K562 (cell line): ENCODE measurements around the gene RAG2. TPM values are rescaled to one million over a fixed set of nuclear protein-coding genes. Genes with fewer than 3 reads are reported as not detected.

ENCODE experiments used
- ELF1 ChIP-seq: fragments of 200-800 bp; sonication (Bioruptor generic); IDR thresholded peaks from 2 replicates; pipeline ENCODE4 v1.6.1; 2016; ENCODE audit warnings: missing genetic modification characterization, missing compliant biosample characterization
- ESRRA ChIP-seq: fragments of 450-650 bp; IDR thresholded peaks from 2 replicates; pipeline ENCODE4 v1.6.1; 2014; ENCODE audit warnings: low read depth, mild to moderate bottlenecking, moderate library complexity, borderline replicate concordance
- EZH2 ChIP-seq: IDR thresholded peaks from 2 replicates; pipeline ENCODE4 v1.6.1; 2012; ENCODE audit warnings: low read depth, mild to moderate bottlenecking, inconsistent platforms, low read length, borderline replicate concordance
- HNRNPH1 ChIP-seq: fragments of 200-400 bp; formaldehyde crosslinking; optimal IDR thresholded peaks from 2 replicates; pipeline ENCODE3; 2017; ENCODE audit warnings: low read depth, mild to moderate bottlenecking, low read length, moderate library complexity
- PHF21A ChIP-seq: fragments of 450-650 bp; IDR thresholded peaks from 2 replicates; pipeline ENCODE4 v1.6.1; 2017; ENCODE audit warnings: low read depth, borderline replicate concordance
- SMARCE1 ChIP-seq: fragments of 450-650 bp; IDR thresholded peaks from 2 replicates; pipeline ENCODE4 v1.7.1; 2016; ENCODE audit warnings: mild to moderate bottlenecking
- SREBF2 ChIP-seq: sonication (generic); formaldehyde crosslinking; IDR thresholded peaks from 2 replicates; pipeline ENCODE4 v1.4.0; 2020; ENCODE audit warnings: mild to moderate bottlenecking, missing genetic modification reagents
- TBP ChIP-seq: optimal IDR thresholded peaks from 2 replicates; pipeline ENCODE3; 2011; ENCODE audit warnings: low read depth, low read length, improper control_type of control experiment
- YBX1 ChIP-seq: fragments of 450-650 bp; IDR thresholded peaks from 2 replicates; pipeline ENCODE4 v1.7.1; 2016; ENCODE audit warnings: mild to moderate bottlenecking
- ZKSCAN3 ChIP-seq: fragments of 250-450 bp; sonication (Bioruptor Pico); IDR thresholded peaks from 2 replicates; pipeline ENCODE4 v1.4.0; 2020
- ZNF143 ChIP-seq: sonication (generic); formaldehyde crosslinking; IDR thresholded peaks from 2 replicates; pipeline ENCODE4 v1.9.0; 2022; ENCODE audit warnings: mild to moderate bottlenecking, missing genetic modification reagents
- ZNF239 ChIP-seq: fragments of 250-450 bp; sonication (Bioruptor Pico); IDR thresholded peaks from 2 replicates; pipeline ENCODE4 v1.4.0; 2020; ENCODE audit warnings: mild to moderate bottlenecking
- polyA plus RNA-seq, 8 experiments: library from polyadenylated mRNA; depleted of rRNA in 4 of 8; stranded (reverse) in 5 of 8; unstranded in 3 of 8; fragments of >200 nt; fragmentation: Nextera tagmentation in 2 of 8; fragmentation: Illumina TruSeq in 1 of 8; extraction: Ambion mirVana in 2 of 8; extraction: Trizol in 1 of 8; gene quantifications; 2 replicates each; pipeline versions ENCODE4 v1.2.1 to v1.2.3, GENCODE V29; 2011 to 2014; ENCODE audit warnings: inconsistent platforms in 1 of 8, missing spikeins in 1 of 8
- total RNA-seq, 7 experiments: library from RNA; depleted of rRNA in 6 of 7; stranded (reverse); fragments of >200 nt in 6 of 7; fragmentation: Illumina TruSeq in 2 of 7; extraction: Trizol in 2 of 7; gene quantifications; 2 replicates each; pipeline versions ENCODE4 v1.2.1 to v1.2.3, GENCODE V29; 2011 to 2021; ENCODE audit warnings: low replicate concordance in 1 of 7
- TF ChIP-seq, protein P1 (sequence below): fragments of 250-450 bp; sonication (Bioruptor Pico); IDR thresholded peaks from 2 replicates; pipeline ENCODE4 v1.5.0; 2022; ENCODE audit warnings: mild to moderate bottlenecking
- TF ChIP-seq, protein P2 (sequence below): fragments of 200-800 bp; sonication (Bioruptor generic); IDR thresholded peaks from 2 replicates; pipeline ENCODE4 v1.6.1; 2017; ENCODE audit warnings: missing genetic modification characterization, missing compliant biosample characterization
- TF ChIP-seq, protein P3 (sequence below): fragments of 450-650 bp; formaldehyde crosslinking; IDR thresholded peaks from 2 replicates; pipeline ENCODE4 v1.4.0; 2022; ENCODE audit warnings: mild to moderate bottlenecking, moderate library complexity
- TF ChIP-seq, protein P4 (sequence below): sonication (generic); formaldehyde crosslinking; IDR thresholded peaks from 2 replicates; pipeline ENCODE4 v1.8.0; 2023; ENCODE audit warnings: mild to moderate bottlenecking, missing genetic modification reagents
- TF ChIP-seq, protein P5 (sequence below): sonication (generic); IDR thresholded peaks from 2 replicates; pipeline ENCODE4 v1.6.1; 2016
- TF ChIP-seq, protein P6 (sequence below): fragments of 250-450 bp; sonication (Bioruptor Pico); IDR thresholded peaks from 2 replicates; pipeline ENCODE4 v1.8.0; 2022; ENCODE audit warnings: inconsistent platforms
- TF ChIP-seq, protein P7 (sequence below): fragments of 250-450 bp; sonication (Bioruptor Pico); IDR thresholded peaks from 2 replicates; pipeline ENCODE4 v1.4.0; 2020; ENCODE audit warnings: mild to moderate bottlenecking, moderate library complexity

The RAG2 gene
- total and polyA plus RNA-seq, 9 of the 15 experiments (the other 6 are each of a cell fraction or from before 2014, with no cell fraction given): 0.06 to 2.7 (median 0.26) TPM; not detected in 3

DNA sequence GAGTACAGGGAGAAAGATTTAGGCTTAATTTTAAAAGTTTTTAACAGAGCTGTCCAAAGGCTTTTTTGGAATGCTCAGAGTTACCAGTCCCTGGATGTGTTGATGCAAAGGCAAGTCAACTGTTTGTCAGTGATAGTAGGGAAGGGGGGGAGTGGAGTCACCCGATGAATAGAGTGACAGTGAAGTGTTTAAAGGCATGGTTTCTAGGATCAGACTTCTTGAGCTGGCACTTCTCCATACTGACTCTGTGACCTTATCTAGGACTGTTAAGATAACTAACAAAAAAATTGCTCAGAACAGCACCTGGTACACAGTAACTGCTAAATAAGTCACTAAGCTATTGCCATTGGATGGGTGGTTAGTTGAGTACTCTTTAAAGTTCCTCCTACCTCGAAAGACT, 11.3 kb upstream of the RAG2 start (continued):
- TF ChIP-seq, protein P1, sequence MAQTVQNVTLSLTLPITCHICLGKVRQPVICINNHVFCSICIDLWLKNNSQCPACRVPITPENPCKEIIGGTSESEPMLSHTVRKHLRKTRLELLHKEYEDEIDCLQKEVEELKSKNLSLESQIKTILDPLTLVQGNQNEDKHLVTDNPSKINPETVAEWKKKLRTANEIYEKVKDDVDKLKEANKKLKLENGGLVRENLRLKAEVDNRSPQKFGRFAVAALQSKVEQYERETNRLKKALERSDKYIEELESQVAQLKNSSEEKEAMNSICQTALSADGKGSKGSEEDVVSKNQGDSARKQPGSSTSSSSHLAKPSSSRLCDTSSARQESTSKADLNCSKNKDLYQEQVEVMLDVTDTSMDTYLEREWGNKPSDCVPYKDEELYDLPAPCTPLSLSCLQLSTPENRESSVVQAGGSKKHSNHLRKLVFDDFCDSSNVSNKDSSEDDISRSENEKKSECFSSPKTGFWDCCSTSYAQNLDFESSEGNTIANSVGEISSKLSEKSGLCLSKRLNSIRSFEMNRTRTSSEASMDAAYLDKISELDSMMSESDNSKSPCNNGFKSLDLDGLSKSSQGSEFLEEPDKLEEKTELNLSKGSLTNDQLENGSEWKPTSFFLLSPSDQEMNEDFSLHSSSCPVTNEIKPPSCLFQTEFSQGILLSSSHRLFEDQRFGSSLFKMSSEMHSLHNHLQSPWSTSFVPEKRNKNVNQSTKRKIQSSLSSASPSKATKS (CRISPR knock-in tag): no peak
- TF ChIP-seq PHF21A: no peak
- TF ChIP-seq EZH2: no peak
- TF ChIP-seq YBX1: no peak
- TF ChIP-seq, protein P2, sequence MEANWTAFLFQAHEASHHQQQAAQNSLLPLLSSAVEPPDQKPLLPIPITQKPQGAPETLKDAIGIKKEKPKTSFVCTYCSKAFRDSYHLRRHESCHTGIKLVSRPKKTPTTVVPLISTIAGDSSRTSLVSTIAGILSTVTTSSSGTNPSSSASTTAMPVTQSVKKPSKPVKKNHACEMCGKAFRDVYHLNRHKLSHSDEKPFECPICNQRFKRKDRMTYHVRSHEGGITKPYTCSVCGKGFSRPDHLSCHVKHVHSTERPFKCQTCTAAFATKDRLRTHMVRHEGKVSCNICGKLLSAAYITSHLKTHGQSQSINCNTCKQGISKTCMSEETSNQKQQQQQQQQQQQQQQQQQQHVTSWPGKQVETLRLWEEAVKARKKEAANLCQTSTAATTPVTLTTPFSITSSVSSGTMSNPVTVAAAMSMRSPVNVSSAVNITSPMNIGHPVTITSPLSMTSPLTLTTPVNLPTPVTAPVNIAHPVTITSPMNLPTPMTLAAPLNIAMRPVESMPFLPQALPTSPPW (CRISPR knock-in tag): peak; percentile 87
- no peak for TF ChIP-seq ELF1 (tag)
- TF ChIP-seq SREBF2 (CRISPR knock-in tag): no peak
- peak; percentile 33; the same call in 1 of the 2 replicates for TF ChIP-seq ZNF239 (CRISPR knock-in tag)
- no peak for TF ChIP-seq ESRRA
- TF ChIP-seq TBP: no peak
- TF ChIP-seq, protein P3, sequence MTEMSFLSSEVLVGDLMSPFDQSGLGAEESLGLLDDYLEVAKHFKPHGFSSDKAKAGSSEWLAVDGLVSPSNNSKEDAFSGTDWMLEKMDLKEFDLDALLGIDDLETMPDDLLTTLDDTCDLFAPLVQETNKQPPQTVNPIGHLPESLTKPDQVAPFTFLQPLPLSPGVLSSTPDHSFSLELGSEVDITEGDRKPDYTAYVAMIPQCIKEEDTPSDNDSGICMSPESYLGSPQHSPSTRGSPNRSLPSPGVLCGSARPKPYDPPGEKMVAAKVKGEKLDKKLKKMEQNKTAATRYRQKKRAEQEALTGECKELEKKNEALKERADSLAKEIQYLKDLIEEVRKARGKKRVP: no peak
- TF ChIP-seq, protein P4, sequence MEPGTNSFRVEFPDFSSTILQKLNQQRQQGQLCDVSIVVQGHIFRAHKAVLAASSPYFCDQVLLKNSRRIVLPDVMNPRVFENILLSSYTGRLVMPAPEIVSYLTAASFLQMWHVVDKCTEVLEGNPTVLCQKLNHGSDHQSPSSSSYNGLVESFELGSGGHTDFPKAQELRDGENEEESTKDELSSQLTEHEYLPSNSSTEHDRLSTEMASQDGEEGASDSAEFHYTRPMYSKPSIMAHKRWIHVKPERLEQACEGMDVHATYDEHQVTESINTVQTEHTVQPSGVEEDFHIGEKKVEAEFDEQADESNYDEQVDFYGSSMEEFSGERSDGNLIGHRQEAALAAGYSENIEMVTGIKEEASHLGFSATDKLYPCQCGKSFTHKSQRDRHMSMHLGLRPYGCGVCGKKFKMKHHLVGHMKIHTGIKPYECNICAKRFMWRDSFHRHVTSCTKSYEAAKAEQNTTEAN: no peak
- TF ChIP-seq HNRNPH1: no peak
- TF ChIP-seq, protein P5, sequence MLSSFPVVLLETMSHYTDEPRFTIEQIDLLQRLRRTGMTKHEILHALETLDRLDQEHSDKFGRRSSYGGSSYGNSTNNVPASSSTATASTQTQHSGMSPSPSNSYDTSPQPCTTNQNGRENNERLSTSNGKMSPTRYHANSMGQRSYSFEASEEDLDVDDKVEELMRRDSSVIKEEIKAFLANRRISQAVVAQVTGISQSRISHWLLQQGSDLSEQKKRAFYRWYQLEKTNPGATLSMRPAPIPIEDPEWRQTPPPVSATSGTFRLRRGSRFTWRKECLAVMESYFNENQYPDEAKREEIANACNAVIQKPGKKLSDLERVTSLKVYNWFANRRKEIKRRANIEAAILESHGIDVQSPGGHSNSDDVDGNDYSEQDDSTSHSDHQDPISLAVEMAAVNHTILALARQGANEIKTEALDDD: peak; percentile 80
- no peak for TF ChIP-seq SMARCE1
- no peak for TF ChIP-seq ZKSCAN3
- TF ChIP-seq, protein P6, sequence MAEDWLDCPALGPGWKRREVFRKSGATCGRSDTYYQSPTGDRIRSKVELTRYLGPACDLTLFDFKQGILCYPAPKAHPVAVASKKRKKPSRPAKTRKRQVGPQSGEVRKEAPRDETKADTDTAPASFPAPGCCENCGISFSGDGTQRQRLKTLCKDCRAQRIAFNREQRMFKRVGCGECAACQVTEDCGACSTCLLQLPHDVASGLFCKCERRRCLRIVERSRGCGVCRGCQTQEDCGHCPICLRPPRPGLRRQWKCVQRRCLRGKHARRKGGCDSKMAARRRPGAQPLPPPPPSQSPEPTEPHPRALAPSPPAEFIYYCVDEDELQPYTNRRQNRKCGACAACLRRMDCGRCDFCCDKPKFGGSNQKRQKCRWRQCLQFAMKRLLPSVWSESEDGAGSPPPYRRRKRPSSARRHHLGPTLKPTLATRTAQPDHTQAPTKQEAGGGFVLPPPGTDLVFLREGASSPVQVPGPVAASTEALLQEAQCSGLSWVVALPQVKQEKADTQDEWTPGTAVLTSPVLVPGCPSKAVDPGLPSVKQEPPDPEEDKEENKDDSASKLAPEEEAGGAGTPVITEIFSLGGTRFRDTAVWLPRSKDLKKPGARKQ (CRISPR knock-in tag): no peak
- TF ChIP-seq, protein P7, sequence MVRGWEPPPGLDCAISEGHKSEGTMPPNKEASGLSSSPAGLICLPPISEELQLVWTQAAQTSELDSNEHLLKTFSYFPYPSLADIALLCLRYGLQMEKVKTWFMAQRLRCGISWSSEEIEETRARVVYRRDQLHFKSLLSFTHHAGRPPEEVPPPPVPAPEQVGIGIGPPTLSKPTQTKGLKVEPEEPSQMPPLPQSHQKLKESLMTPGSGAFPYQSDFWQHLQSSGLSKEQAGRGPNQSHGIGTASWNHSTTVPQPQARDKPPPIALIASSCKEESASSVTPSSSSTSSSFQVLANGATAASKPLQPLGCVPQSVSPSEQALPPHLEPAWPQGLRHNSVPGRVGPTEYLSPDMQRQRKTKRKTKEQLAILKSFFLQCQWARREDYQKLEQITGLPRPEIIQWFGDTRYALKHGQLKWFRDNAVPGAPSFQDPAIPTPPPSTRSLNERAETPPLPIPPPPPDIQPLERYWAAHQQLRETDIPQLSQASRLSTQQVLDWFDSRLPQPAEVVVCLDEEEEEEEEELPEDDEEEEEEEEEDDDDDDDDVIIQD (CRISPR knock-in tag): no peak
- no peak for TF ChIP-seq ZNF143
